Tibial nerve (tissue), 4 donors: ENCODE measurements around the gene VARS2.

ENCODE experiments used
- EP300 ChIP-seq, 2 donors: sonication (generic); formaldehyde crosslinking; IDR thresholded peaks; one replicate each; pipeline ENCODE4 v1.6.1; 2017; ENCODE audit warnings: antibody characterized with exemption in 2 of 2, mild to moderate bottlenecking in 1 of 2
- POLR2A ChIP-seq, 2 donors: fragments of 450-650 bp; IDR thresholded peaks; one replicate each; pipeline ENCODE4 v1.6.1; 2017; ENCODE audit warnings: antibody characterized with exemption in 2 of 2, mild to moderate bottlenecking in 2 of 2, moderate library complexity in 2 of 2
- TF ChIP-seq, protein P1 (sequence below), 5 experiments: fragments of 200-600 bp in 3 of 5; fragments of 450-650 bp in 2 of 5; sonication (generic) in 3 of 5; IDR thresholded peaks; one replicate each; pipeline ENCODE4 v1.5.1; 2016 to 2019; ENCODE audit warnings: antibody characterized with exemption in 5 of 5, mild to moderate bottlenecking in 3 of 5, moderate library complexity in 2 of 5

DNA sequence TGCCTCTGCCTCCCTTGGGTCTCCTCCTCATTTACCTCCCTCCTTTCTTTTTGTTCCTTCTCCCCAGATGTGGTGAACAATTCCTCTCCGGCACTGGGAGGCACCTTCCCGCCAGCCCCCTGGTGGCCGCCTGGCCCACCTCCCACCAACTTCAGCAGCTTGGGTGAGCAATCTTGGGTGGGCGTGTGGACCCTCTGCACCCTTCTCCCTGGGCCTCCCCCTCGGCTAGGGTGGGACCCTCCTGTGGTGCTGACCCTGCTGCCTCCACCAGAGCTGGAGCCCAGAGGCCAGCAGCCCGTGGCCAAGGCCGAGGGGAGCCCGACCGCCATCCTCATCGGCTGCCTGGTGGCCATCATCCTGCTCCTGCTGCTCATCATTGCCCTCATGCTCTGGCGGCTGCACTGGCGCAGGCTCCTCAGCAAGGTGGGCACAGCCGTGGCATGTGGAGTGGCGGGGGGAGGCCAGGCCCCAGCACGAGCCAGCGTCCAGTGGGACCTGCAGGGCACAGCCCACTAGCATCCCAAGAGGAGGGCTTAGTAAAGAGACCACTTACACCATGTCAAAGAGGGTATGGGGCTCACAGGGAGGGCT lies 20.9 kb upstream of the VARS2 start:
- TF ChIP-seq, protein P1, sequence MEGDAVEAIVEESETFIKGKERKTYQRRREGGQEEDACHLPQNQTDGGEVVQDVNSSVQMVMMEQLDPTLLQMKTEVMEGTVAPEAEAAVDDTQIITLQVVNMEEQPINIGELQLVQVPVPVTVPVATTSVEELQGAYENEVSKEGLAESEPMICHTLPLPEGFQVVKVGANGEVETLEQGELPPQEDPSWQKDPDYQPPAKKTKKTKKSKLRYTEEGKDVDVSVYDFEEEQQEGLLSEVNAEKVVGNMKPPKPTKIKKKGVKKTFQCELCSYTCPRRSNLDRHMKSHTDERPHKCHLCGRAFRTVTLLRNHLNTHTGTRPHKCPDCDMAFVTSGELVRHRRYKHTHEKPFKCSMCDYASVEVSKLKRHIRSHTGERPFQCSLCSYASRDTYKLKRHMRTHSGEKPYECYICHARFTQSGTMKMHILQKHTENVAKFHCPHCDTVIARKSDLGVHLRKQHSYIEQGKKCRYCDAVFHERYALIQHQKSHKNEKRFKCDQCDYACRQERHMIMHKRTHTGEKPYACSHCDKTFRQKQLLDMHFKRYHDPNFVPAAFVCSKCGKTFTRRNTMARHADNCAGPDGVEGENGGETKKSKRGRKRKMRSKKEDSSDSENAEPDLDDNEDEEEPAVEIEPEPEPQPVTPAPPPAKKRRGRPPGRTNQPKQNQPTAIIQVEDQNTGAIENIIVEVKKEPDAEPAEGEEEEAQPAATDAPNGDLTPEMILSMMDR (IDR thresholded peaks at IDR 0.05): no peak
- TF ChIP-seq POLR2A (IDR thresholded peaks at IDR 0.05) (no peak), EP300 (IDR thresholded peaks at IDR 0.05) (no peak)
